HG02840 (cell line): ENCODE data around the gene PGAP1.

Experiments used
- ATAC-seq: cut with Tn5 transposase; IDR thresholded peaks from one replicate; pipeline ENCODE4 v1.9.1; 2021; ENCODE audit warnings: mild to moderate bottlenecking, moderate library complexity, moderate number of reproducible peaks; ENCODE audit not compliant: unreplicated experiment, low FRiP score

PGAP1 gene

GRCh38 chr2:196954001-196954400, 27.5 kb upstream of the PGAP1 start:
- ATAC-seq, result no peak

- ATAC-seq, result no peak
These were observed 26.4 kb upstream of the PGAP1 start for GRCh38 chr2:196952936-196953335.

GRCh38 chr2:196951973-196952372, 25.5 kb upstream of the PGAP1 start:
- ATAC-seq, result no peak

- ATAC-seq, result no peak
These were observed 22.6 kb upstream of the PGAP1 start for GRCh38 chr2:196949116-196949515.

- peak; percentile 88 for ATAC-seq
These were observed 18.1 kb upstream of the PGAP1 start for GRCh38 chr2:196944570-196944969.

- no peak for ATAC-seq
These were observed 15.0 kb upstream of the PGAP1 start for GRCh38 chr2:196941398-196942078.

GRCh38 chr2:196939371-196939770, 12.9 kb upstream of the PGAP1 start:
- no peak for ATAC-seq

GRCh38 chr2:196935432-196935831, 8.9 kb upstream of the PGAP1 start:
- no peak for ATAC-seq

- ATAC-seq, result no peak
These were observed 8.2 kb upstream of the PGAP1 start for GRCh38 chr2:196934672-196935071.

GRCh38 chr2:196931555-196931954, 5.0 kb upstream of the PGAP1 start:
- ATAC-seq, result no peak

- no peak for ATAC-seq
These were observed 1.1 kb upstream of the PGAP1 start for GRCh38 chr2:196927376-196928225.

- peak; percentile 32 for ATAC-seq
These were observed 542 bp downstream of the PGAP1 start for GRCh38 chr2:196925768-196926561.

GRCh38 chr2:196925051-196925767, 1.3 kb downstream of the PGAP1 start:
- ATAC-seq, result no peak

GRCh38 chr2:196924051-196924450, 2.5 kb downstream of the PGAP1 start:
- no peak for ATAC-seq

- no peak for ATAC-seq
These were observed 7.6 kb downstream of the PGAP1 start for GRCh38 chr2:196918927-196919326.

- no peak for ATAC-seq
These were observed 8.7 kb downstream of the PGAP1 start for GRCh38 chr2:196917802-196918201.

- ATAC-seq, result no peak
These were observed 10.9 kb downstream of the PGAP1 start for GRCh38 chr2:196915507-196916189.

- ATAC-seq, result peak; percentile 87
These were observed 11.5 kb downstream of the PGAP1 start for GRCh38 chr2:196914867-196915460.

- no peak for ATAC-seq
These were observed 12.8 kb downstream of the PGAP1 start for GRCh38 chr2:196913691-196914090.
